ENCODE data around the gene RFX2.

RFX2 gene

GRCh38 chr19:5985098-5985783, 125.1 kb downstream of the RFX2 start:
- H3K4me3 ChIP-seq (replicated peaks; ENCODE audit: low read depth, low read length) = no peak overlapping the region
- no peak for TF ChIP-seq CTCF (IDR thresholded peaks at IDR 0.05; ENCODE audit: low read length, missing control alignments)
- peak; percentile 82 for DNase-seq (ENCODE audit: low read depth)

GRCh38 chr19:5984600-5984999, 125.7 kb downstream of the RFX2 start:
- DNase-seq (ENCODE audit: low read depth) = no peak
- H3K4me3 ChIP-seq (replicated peaks; ENCODE audit: low read depth, low read length) = no peak overlapping the region
- TF ChIP-seq CTCF (IDR thresholded peaks at IDR 0.05; ENCODE audit: low read length, missing control alignments) = no peak

GRCh38 chr19:5983367-5983955, 126.8 kb downstream of the RFX2 start:
- no peak overlapping the region for H3K4me3 ChIP-seq (replicated peaks; ENCODE audit: low read depth, low read length)

GRCh38 chr19:5978606-5979552, 131.4 kb downstream of the RFX2 start:
- TF ChIP-seq CTCF (IDR thresholded peaks at IDR 0.05; ENCODE audit: low read length, missing control alignments) = no peak
- DNase-seq (ENCODE audit: low read depth) = no peak
- peak overlapping the region; percentile 81 for H3K4me3 ChIP-seq (replicated peaks; ENCODE audit: low read depth, low read length)

More at GRCh38 chr19:5983367-5983955, 126.8 kb downstream of the RFX2 start:
- DNase-seq (ENCODE audit: low read depth) = peak; percentile 54
- TF ChIP-seq CTCF (IDR thresholded peaks at IDR 0.05; ENCODE audit: low read length, missing control alignments) = no peak

- TF ChIP-seq CTCF (IDR thresholded peaks at IDR 0.05; ENCODE audit: low read length, missing control alignments) = no peak
- peak within 1 kb of the TSS; percentile 81 for H3K4me3 ChIP-seq (replicated peaks; ENCODE audit: low read depth, low read length)
- DNase-seq (ENCODE audit: low read depth) = peak; percentile 100
Measured at GRCh38 chr19:5977785-5978605, 132.3 kb downstream of the RFX2 start, which contains the start of gene RANBP3. Gene RANBP3, minus strand, starts transcription at chr19:5978140. Its CDS starts 58 bp downstream, at chr19:5978082.

GRCh38 chr19:5977222-5977784, 133.0 kb downstream of the RFX2 start:
- DNase-seq (ENCODE audit: low read depth) = no peak
- peak overlapping the region; percentile 81 for H3K4me3 ChIP-seq (replicated peaks; ENCODE audit: low read depth, low read length)
- no peak for TF ChIP-seq CTCF (IDR thresholded peaks at IDR 0.05; ENCODE audit: low read length, missing control alignments)
